Panc1 (cell line): ENCODE measurements around the gene MAPK7.

Source experiments
- CTCF ChIP-seq: fragments of 450-650 bp; IDR thresholded peaks from 2 replicates; pipeline ENCODE4 v1.5.1; 2017; ENCODE audit warnings: mild to moderate bottlenecking
- POLR2AphosphoS5 ChIP-seq: IDR thresholded peaks from 2 replicates; pipeline ENCODE4 v1.6.1; 2012; ENCODE audit warnings: mild to moderate bottlenecking, low read depth, low read length, moderate library complexity
- SIN3A ChIP-seq: IDR thresholded peaks from 2 replicates; pipeline ENCODE4 v1.6.1; 2012; ENCODE audit warnings: low read depth, mild to moderate bottlenecking, low read length, moderate library complexity, borderline replicate concordance; ENCODE audit not compliant: insufficient read depth
- TCF7L2 ChIP-seq: IDR thresholded peaks from 2 replicates; pipeline ENCODE4 v1.6.1; 2011; ENCODE audit warnings: mild to moderate bottlenecking, low read depth, low read length, inconsistent platforms
- TF ChIP-seq, protein P1 (sequence below), 2 experiments: IDR thresholded peaks; 2 replicates each; pipeline ENCODE4 v1.6.1; 2011 to 2012; ENCODE audit warnings: low read depth in 2 of 2, control low read depth in 1 of 2, low read length in 1 of 2, mild to moderate bottlenecking in 1 of 2, moderate library complexity in 1 of 2; ENCODE audit not compliant: insufficient read depth in 1 of 2

DNA sequence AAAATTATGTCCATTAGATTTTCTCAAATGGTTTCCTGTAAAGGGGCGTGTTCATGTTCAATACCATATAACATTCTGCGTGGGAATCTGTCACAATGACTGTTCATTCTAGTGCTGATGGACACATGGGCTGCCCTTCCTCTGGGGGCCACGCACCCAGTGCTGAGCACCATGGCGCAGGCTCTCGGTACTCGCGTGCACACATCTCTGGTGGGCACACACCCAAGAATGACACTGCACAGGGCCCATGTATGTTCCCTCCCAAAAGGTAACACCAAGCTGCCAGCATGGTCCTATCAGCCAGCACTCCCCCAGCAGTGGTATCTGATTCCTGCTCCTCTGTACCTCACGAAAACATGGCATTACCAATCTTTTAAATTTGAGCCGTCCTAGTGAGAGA, 29.5 kb upstream of the MAPK7 start:
- TF ChIP-seq POLR2AphosphoS5 (no peak), CTCF (no peak), SIN3A (no peak), TCF7L2 (no peak)
- TF ChIP-seq, protein P1, sequence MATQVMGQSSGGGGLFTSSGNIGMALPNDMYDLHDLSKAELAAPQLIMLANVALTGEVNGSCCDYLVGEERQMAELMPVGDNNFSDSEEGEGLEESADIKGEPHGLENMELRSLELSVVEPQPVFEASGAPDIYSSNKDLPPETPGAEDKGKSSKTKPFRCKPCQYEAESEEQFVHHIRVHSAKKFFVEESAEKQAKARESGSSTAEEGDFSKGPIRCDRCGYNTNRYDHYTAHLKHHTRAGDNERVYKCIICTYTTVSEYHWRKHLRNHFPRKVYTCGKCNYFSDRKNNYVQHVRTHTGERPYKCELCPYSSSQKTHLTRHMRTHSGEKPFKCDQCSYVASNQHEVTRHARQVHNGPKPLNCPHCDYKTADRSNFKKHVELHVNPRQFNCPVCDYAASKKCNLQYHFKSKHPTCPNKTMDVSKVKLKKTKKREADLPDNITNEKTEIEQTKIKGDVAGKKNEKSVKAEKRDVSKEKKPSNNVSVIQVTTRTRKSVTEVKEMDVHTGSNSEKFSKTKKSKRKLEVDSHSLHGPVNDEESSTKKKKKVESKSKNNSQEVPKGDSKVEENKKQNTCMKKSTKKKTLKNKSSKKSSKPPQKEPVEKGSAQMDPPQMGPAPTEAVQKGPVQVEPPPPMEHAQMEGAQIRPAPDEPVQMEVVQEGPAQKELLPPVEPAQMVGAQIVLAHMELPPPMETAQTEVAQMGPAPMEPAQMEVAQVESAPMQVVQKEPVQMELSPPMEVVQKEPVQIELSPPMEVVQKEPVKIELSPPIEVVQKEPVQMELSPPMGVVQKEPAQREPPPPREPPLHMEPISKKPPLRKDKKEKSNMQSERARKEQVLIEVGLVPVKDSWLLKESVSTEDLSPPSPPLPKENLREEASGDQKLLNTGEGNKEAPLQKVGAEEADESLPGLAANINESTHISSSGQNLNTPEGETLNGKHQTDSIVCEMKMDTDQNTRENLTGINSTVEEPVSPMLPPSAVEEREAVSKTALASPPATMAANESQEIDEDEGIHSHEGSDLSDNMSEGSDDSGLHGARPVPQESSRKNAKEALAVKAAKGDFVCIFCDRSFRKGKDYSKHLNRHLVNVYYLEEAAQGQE (IDR thresholded peaks at IDR 0.05; ENCODE audit: insufficient read depth in 1 of 2, low read depth in 2 of 2, low read length in 1 of 2), result no peak
